ENCODE measurements around the gene DGKI. TPM values are rescaled to one million over a fixed set of nuclear protein-coding genes. Genes with fewer than 3 reads are reported as not detected.

DGKI gene
- total RNA-seq, 2 donors from 2014 or later: 4.4 to 5.9 TPM

- peaks cover 6% of the 10 kb centered on the region for H3K36me3 ChIP-seq
Measured at GRCh38 chr7:137860542-137860941, 13.8 kb upstream of the DGKI start.

GRCh38 chr7:137853053-137853452, 6.3 kb upstream of the DGKI start:
- Histone ChIP-seq H3K36me3 (peaks cover 12% of the 10 kb centered on the region), H3K4me1 (no peaks in the 10 kb centered on the region), H3K4me3 (no peak overlapping the region), H3K27ac (no peak overlapping the region), H3K27me3 (no peaks in the 10 kb centered on the region), H3K9me3 (no peaks in the 10 kb centered on the region)
- TF ChIP-seq CTCF (IDR thresholded peaks at IDR 0.05): no peak
- no peak for DNase-seq (ENCODE audit: low spot score)

More at GRCh38 chr7:137860542-137860941, 13.8 kb upstream of the DGKI start:
- H3K4me1 ChIP-seq: peaks cover 0 to 15% of the 10 kb centered on the region in 2 donors
- no peak overlapping the region for H3K27ac ChIP-seq
- peaks cover 0 to under 1% of the 10 kb centered on the region in 2 donors for H3K9me3 ChIP-seq
- no peak for TF ChIP-seq CTCF (IDR thresholded peaks at IDR 0.05)
- DNase-seq (ENCODE audit: low spot score): no peak
- H3K27me3 ChIP-seq: no peaks in the 10 kb centered on the region
- no peak overlapping the region for H3K4me3 ChIP-seq

GRCh38 chr7:137852108-137852507, 5.3 kb upstream of the DGKI start:
- H3K27me3 ChIP-seq: no peaks in the 10 kb centered on the region
- no peak overlapping the region for H3K4me3 ChIP-seq
- peaks cover 0 to 5% of the 10 kb centered on the region in 2 donors for H3K4me1 ChIP-seq
- H3K36me3 ChIP-seq: peaks cover 12% of the 10 kb centered on the region
- no peak for DNase-seq (ENCODE audit: low spot score)
- no peaks in the 10 kb centered on the region for H3K9me3 ChIP-seq
- no peak for TF ChIP-seq CTCF (IDR thresholded peaks at IDR 0.05)
- H3K27ac ChIP-seq: no peak overlapping the region

- Histone ChIP-seq H3K27ac (no peak overlapping the region), H3K4me3 (no peak overlapping the region), H3K4me1 (peaks cover 0 to 10% of the 10 kb centered on the region in 2 donors), H3K27me3 (no peaks in the 10 kb centered on the region), H3K9me3 (no peaks in the 10 kb centered on the region), H3K36me3 (peaks cover 12% of the 10 kb centered on the region)
- TF ChIP-seq CTCF (IDR thresholded peaks at IDR 0.05): no peak
- DNase-seq (ENCODE audit: low spot score): no peak
Measured at GRCh38 chr7:137850972-137851945, 4.5 kb upstream of the DGKI start.

GRCh38 chr7:137850571-137850970, 3.8 kb upstream of the DGKI start:
- no peak for DNase-seq (ENCODE audit: low spot score)
- Histone ChIP-seq H3K27me3 (no peaks in the 10 kb centered on the region), H3K27ac (no peak overlapping the region), H3K9me3 (no peaks in the 10 kb centered on the region), H3K4me1 (peaks cover 0 to 15% of the 10 kb centered on the region in 2 donors), H3K36me3 (peaks cover 11% of the 10 kb centered on the region), H3K4me3 (no peak overlapping the region)
- no peak for TF ChIP-seq CTCF (IDR thresholded peaks at IDR 0.05)
